WTC11 (cell line): ENCODE measurements around the gene KRT35. TPM values are rescaled to one million over a fixed set of nuclear protein-coding genes. Genes with fewer than 3 reads are reported as not detected.

ENCODE experiments used
- ATAC-seq: fragments of 200-7000 bp; cut with Tn5 transposase; 2 replicates; pipeline ENCODE4 v1.10.0; 2021; ENCODE audit warnings: mild to moderate bottlenecking, moderate library complexity
- CTCF ChIA-PET: fragments of 300-600 bp; sonication (Branson Sonifier 250); formaldehyde crosslinking; loops from one replicate; lab custom pipeline; 2021; ENCODE audit warnings: antibody characterized with exemption; lab: Charles Lee
- POLR2A ChIA-PET: fragments of 350-600 bp; sonication (Branson Sonifier 250); formaldehyde crosslinking; loops from one replicate; lab custom pipeline; 2021; ENCODE audit warnings: antibody characterized with exemption; lab: Charles Lee
- DNase-seq: peaks from one replicate; pipeline ENCODE4 v3.0.0; 2021; ENCODE audit warnings: low spot score
- H3K27ac Mint-ChIP-seq: 2 replicates; pipeline ENCODE4 v1.8.0; 2021; ENCODE audit warnings: mixed read lengths
- H3K27me3 Mint-ChIP-seq: 2 replicates; pipeline ENCODE4 v1.8.0; 2021; ENCODE audit warnings: low read depth, mild to moderate bottlenecking, moderate library complexity, mixed read lengths
- H3K36me3 Mint-ChIP-seq: 2 replicates; pipeline ENCODE4 v1.8.0; 2021; ENCODE audit warnings: mixed read lengths
- H3K4me1 Mint-ChIP-seq: 2 replicates; pipeline ENCODE4 v1.8.0; 2022; ENCODE audit warnings: mixed read lengths
- H3K4me3 Mint-ChIP-seq: 2 replicates; pipeline ENCODE4 v1.8.0; 2021; ENCODE audit warnings: mild to moderate bottlenecking, moderate library complexity, mixed read lengths
- H3K9me3 Mint-ChIP-seq: 2 replicates; pipeline ENCODE4 v1.8.0; 2021; ENCODE audit warnings: mixed read lengths
- ELF4 ChIP-seq: sonication (generic); formaldehyde crosslinking; IDR thresholded peaks from 2 replicates; pipeline ENCODE4 v1.8.1; 2022; ENCODE audit warnings: low read depth, mild to moderate bottlenecking, moderate library complexity, missing genetic modification reagents
- FOXP1 ChIP-seq: sonication (generic); formaldehyde crosslinking; IDR thresholded peaks from 2 replicates; pipeline ENCODE4 v1.8.0; 2022; ENCODE audit warnings: missing genetic modification reagents, mild to moderate bottlenecking, moderate library complexity, borderline replicate concordance
- NR2C2 ChIP-seq: sonication (generic); formaldehyde crosslinking; IDR thresholded peaks from 2 replicates; pipeline ENCODE4 v1.8.0; 2022; ENCODE audit warnings: mild to moderate bottlenecking, missing genetic modification reagents
- SMAD4 ChIP-seq: sonication (generic); formaldehyde crosslinking; IDR thresholded peaks from 2 replicates; pipeline ENCODE4 v1.8.0; 2022; ENCODE audit warnings: mild to moderate bottlenecking, missing genetic modification reagents
- TEAD4 ChIP-seq: sonication (generic); formaldehyde crosslinking; IDR thresholded peaks from 2 replicates; pipeline ENCODE4 v1.8.0; 2022; ENCODE audit warnings: mild to moderate bottlenecking, missing genetic modification reagents
- ZNF138 ChIP-seq: sonication (generic); formaldehyde crosslinking; conservative IDR thresholded peaks from 2 replicates; pipeline ENCODE4 v1.8.1; 2022; ENCODE audit warnings: mild to moderate bottlenecking, moderate library complexity, missing genetic modification reagents
- ZNF232 ChIP-seq: sonication (generic); formaldehyde crosslinking; IDR thresholded peaks from 2 replicates; pipeline ENCODE4 v1.8.0; 2022; ENCODE audit warnings: mild to moderate bottlenecking, missing genetic modification reagents
- total RNA-seq: library from RNA; stranded (reverse); gene quantifications from 3 replicates; pipeline ENCODE4 v1.2.3, GENCODE V29; 2021
- TF ChIP-seq, protein P1 (sequence below): sonication (generic); formaldehyde crosslinking; IDR thresholded peaks from 2 replicates; pipeline ENCODE4 v1.8.1; 2023; ENCODE audit warnings: mild to moderate bottlenecking, moderate library complexity, missing genetic modification reagents
- TF ChIP-seq, protein P2 (sequence below): sonication (generic); formaldehyde crosslinking; IDR thresholded peaks from 2 replicates; pipeline ENCODE4 v1.8.1; 2022; ENCODE audit warnings: mild to moderate bottlenecking, missing genetic modification reagents, moderate library complexity, borderline replicate concordance
- TF ChIP-seq, protein P3 (sequence below): sonication (generic); formaldehyde crosslinking; IDR thresholded peaks from 2 replicates; pipeline ENCODE4 v1.8.0; 2022; ENCODE audit warnings: mild to moderate bottlenecking, missing genetic modification reagents
- TF ChIP-seq, protein P4 (sequence below): fragments of 250-450 bp; sonication (Bioruptor Pico); IDR thresholded peaks from 2 replicates; pipeline ENCODE4 v1.9.0; 2021; ENCODE audit warnings: mild to moderate bottlenecking, borderline replicate concordance
- TF ChIP-seq, protein P5 (sequence below): sonication (generic); formaldehyde crosslinking; IDR thresholded peaks from 2 replicates; pipeline ENCODE4 v1.8.0; 2022; ENCODE audit warnings: mild to moderate bottlenecking, missing genetic modification reagents
- TF ChIP-seq, protein P6 (sequence below): sonication (generic); formaldehyde crosslinking; IDR thresholded peaks from 2 replicates; pipeline ENCODE4 v1.8.1; 2023; ENCODE audit warnings: mild to moderate bottlenecking, missing genetic modification reagents, moderate library complexity
- TF ChIP-seq, protein P7 (sequence below): sonication (generic); formaldehyde crosslinking; IDR thresholded peaks from 2 replicates; pipeline ENCODE4 v1.8.0; 2023; ENCODE audit warnings: missing genetic modification reagents
- TF ChIP-seq, protein P8 (sequence below): sonication (generic); formaldehyde crosslinking; IDR thresholded peaks from 2 replicates; pipeline ENCODE4 v1.8.0; 2022; ENCODE audit warnings: missing genetic modification reagents
- TF ChIP-seq, protein P9 (sequence below): fragments of 200-600 bp; IDR thresholded peaks from 2 replicates; pipeline ENCODE4 v1.8.0; 2022; ENCODE audit warnings: antibody characterized with exemption

The KRT35 gene
- total RNA-seq, 1 experiment from 2014 or later, result not detected

DNA sequence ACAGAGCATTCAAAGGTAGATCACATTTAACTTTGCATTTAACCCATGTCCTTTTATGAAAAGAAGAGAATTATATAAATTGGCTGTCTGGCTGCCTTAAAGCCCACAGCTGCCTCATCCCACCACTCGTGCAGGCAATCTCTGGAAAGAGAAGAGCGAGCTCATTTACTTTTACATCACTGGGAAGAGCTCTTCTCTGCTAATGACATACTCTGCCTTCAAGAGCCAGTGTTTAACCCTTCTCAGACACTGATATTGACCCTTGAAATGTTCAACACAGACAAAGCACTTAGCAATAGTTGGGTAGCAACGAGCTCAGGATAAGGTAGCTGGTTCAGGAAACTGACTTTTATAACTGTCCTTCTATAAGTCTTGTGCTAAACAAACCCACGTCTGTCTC, 46.9 kb downstream of the KRT35 start:
- DNase-seq (no peak), ATAC-seq (no peak)
- H3K36me3 Mint-ChIP-seq, result no peaks in the 10 kb centered on the region
- POLR2A ChIA-PET, result no interaction called here
- H3K4me1 Mint-ChIP-seq, result no peaks in the 10 kb centered on the region
- H3K4me3 Mint-ChIP-seq, result no peak overlapping the region
- TF ChIP-seq, protein P1, sequence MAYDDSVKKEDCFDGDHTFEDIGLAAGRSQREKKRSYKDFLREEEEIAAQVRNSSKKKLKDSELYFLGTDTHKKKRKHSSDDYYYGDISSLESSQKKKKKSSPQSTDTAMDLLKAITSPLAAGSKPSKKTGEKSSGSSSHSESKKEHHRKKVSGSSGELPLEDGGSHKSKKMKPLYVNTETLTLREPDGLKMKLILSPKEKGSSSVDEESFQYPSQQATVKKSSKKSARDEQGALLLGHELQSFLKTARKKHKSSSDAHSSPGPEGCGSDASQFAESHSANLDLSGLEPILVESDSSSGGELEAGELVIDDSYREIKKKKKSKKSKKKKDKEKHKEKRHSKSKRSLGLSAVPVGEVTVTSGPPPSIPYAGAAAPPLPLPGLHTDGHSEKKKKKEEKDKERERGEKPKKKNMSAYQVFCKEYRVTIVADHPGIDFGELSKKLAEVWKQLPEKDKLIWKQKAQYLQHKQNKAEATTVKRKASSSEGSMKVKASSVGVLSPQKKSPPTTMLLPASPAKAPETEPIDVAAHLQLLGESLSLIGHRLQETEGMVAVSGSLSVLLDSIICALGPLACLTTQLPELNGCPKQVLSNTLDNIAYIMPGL, result no peak
- TF ChIP-seq FOXP1 (no peak), SMAD4 (CRISPR knock-in tag) (no peak), NR2C2 (CRISPR knock-in tag) (no peak), ZNF138 (CRISPR knock-in tag) (no peak), ZNF232 (CRISPR knock-in tag) (no peak), TEAD4 (no peak)
- TF ChIP-seq, protein P2, sequence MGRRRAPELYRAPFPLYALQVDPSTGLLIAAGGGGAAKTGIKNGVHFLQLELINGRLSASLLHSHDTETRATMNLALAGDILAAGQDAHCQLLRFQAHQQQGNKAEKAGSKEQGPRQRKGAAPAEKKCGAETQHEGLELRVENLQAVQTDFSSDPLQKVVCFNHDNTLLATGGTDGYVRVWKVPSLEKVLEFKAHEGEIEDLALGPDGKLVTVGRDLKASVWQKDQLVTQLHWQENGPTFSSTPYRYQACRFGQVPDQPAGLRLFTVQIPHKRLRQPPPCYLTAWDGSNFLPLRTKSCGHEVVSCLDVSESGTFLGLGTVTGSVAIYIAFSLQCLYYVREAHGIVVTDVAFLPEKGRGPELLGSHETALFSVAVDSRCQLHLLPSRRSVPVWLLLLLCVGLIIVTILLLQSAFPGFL (CRISPR knock-in tag), result no peak
- TF ChIP-seq, protein P3, sequence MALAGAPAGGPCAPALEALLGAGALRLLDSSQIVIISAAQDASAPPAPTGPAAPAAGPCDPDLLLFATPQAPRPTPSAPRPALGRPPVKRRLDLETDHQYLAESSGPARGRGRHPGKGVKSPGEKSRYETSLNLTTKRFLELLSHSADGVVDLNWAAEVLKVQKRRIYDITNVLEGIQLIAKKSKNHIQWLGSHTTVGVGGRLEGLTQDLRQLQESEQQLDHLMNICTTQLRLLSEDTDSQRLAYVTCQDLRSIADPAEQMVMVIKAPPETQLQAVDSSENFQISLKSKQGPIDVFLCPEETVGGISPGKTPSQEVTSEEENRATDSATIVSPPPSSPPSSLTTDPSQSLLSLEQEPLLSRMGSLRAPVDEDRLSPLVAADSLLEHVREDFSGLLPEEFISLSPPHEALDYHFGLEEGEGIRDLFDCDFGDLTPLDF (CRISPR knock-in tag), result no peak
- TF ChIP-seq, protein P4, sequence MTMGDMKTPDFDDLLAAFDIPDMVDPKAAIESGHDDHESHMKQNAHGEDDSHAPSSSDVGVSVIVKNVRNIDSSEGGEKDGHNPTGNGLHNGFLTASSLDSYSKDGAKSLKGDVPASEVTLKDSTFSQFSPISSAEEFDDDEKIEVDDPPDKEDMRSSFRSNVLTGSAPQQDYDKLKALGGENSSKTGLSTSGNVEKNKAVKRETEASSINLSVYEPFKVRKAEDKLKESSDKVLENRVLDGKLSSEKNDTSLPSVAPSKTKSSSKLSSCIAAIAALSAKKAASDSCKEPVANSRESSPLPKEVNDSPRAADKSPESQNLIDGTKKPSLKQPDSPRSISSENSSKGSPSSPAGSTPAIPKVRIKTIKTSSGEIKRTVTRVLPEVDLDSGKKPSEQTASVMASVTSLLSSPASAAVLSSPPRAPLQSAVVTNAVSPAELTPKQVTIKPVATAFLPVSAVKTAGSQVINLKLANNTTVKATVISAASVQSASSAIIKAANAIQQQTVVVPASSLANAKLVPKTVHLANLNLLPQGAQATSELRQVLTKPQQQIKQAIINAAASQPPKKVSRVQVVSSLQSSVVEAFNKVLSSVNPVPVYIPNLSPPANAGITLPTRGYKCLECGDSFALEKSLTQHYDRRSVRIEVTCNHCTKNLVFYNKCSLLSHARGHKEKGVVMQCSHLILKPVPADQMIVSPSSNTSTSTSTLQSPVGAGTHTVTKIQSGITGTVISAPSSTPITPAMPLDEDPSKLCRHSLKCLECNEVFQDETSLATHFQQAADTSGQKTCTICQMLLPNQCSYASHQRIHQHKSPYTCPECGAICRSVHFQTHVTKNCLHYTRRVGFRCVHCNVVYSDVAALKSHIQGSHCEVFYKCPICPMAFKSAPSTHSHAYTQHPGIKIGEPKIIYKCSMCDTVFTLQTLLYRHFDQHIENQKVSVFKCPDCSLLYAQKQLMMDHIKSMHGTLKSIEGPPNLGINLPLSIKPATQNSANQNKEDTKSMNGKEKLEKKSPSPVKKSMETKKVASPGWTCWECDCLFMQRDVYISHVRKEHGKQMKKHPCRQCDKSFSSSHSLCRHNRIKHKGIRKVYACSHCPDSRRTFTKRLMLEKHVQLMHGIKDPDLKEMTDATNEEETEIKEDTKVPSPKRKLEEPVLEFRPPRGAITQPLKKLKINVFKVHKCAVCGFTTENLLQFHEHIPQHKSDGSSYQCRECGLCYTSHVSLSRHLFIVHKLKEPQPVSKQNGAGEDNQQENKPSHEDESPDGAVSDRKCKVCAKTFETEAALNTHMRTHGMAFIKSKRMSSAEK (CRISPR knock-in tag), result no peak
- TF ChIP-seq, protein P5, sequence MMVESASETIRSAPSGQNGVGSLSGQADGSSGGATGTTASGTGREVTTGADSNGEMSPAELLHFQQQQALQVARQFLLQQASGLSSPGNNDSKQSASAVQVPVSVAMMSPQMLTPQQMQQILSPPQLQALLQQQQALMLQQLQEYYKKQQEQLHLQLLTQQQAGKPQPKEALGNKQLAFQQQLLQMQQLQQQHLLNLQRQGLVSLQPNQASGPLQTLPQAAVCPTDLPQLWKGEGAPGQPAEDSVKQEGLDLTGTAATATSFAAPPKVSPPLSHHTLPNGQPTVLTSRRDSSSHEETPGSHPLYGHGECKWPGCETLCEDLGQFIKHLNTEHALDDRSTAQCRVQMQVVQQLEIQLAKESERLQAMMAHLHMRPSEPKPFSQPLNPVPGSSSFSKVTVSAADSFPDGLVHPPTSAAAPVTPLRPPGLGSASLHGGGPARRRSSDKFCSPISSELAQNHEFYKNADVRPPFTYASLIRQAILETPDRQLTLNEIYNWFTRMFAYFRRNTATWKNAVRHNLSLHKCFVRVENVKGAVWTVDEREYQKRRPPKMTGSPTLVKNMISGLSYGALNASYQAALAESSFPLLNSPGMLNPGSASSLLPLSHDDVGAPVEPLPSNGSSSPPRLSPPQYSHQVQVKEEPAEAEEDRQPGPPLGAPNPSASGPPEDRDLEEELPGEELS (CRISPR knock-in tag), result no peak
- no peaks in the 10 kb centered on the region for H3K9me3 Mint-ChIP-seq
- no peak overlapping the region for H3K27ac Mint-ChIP-seq
- H3K27me3 Mint-ChIP-seq, result no peaks in the 10 kb centered on the region
- CTCF ChIA-PET, result interaction anchor here (2.8 to 3.3 kb wide), 2 partner anchors 16 to 115 kb away, joined by 12 to 22 read pairs; no protein-coding TSS in a partner anchor

DNA sequence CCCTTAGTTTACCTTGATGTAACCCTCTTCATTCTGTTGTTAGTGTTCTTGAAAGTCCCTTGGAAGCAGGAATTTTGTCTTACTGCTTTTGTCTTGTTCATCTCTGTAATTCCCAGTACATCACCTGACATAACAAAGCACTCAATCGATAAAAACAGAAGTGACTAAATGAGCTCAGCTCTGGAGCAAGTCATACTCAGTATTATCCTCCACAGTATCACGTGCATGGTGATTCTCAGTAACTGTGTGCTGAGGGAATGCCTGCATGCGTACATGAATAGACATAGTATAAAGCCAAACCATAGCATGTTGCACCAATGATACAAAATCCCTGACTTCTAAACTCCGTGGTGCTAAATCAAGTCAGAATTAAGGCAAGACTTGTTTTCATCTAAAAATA, 47.4 kb downstream of the KRT35 start:
- H3K36me3 Mint-ChIP-seq, result no peaks in the 10 kb centered on the region
- no peak overlapping the region for H3K4me3 Mint-ChIP-seq
- CTCF ChIA-PET, result interaction anchor here (2.8 to 3.3 kb wide), 2 partner anchors 16 to 116 kb away, joined by 12 to 22 read pairs; no protein-coding TSS in a partner anchor
- H3K4me1 Mint-ChIP-seq, result peaks cover 4% of the 10 kb centered on the region
- ATAC-seq, result no peak
- no peak overlapping the region for H3K27ac Mint-ChIP-seq
- H3K9me3 Mint-ChIP-seq, result no peaks in the 10 kb centered on the region
- no peaks in the 10 kb centered on the region for H3K27me3 Mint-ChIP-seq
- POLR2A ChIA-PET, result no interaction called here
- DNase-seq, result no peak
- no peak for TF ChIP-seq NR2C2 (CRISPR knock-in tag)
- TF ChIP-seq, protein P6, sequence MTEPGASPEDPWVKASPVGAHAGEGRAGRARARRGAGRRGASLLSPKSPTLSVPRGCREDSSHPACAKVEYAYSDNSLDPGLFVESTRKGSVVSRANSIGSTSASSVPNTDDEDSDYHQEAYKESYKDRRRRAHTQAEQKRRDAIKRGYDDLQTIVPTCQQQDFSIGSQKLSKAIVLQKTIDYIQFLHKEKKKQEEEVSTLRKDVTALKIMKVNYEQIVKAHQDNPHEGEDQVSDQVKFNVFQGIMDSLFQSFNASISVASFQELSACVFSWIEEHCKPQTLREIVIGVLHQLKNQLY (CRISPR knock-in tag), result no peak
- TF ChIP-seq, protein P7, sequence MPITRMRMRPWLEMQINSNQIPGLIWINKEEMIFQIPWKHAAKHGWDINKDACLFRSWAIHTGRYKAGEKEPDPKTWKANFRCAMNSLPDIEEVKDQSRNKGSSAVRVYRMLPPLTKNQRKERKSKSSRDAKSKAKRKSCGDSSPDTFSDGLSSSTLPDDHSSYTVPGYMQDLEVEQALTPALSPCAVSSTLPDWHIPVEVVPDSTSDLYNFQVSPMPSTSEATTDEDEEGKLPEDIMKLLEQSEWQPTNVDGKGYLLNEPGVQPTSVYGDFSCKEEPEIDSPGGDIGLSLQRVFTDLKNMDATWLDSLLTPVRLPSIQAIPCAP (CRISPR knock-in tag), result no peak
- TF ChIP-seq, protein P8, sequence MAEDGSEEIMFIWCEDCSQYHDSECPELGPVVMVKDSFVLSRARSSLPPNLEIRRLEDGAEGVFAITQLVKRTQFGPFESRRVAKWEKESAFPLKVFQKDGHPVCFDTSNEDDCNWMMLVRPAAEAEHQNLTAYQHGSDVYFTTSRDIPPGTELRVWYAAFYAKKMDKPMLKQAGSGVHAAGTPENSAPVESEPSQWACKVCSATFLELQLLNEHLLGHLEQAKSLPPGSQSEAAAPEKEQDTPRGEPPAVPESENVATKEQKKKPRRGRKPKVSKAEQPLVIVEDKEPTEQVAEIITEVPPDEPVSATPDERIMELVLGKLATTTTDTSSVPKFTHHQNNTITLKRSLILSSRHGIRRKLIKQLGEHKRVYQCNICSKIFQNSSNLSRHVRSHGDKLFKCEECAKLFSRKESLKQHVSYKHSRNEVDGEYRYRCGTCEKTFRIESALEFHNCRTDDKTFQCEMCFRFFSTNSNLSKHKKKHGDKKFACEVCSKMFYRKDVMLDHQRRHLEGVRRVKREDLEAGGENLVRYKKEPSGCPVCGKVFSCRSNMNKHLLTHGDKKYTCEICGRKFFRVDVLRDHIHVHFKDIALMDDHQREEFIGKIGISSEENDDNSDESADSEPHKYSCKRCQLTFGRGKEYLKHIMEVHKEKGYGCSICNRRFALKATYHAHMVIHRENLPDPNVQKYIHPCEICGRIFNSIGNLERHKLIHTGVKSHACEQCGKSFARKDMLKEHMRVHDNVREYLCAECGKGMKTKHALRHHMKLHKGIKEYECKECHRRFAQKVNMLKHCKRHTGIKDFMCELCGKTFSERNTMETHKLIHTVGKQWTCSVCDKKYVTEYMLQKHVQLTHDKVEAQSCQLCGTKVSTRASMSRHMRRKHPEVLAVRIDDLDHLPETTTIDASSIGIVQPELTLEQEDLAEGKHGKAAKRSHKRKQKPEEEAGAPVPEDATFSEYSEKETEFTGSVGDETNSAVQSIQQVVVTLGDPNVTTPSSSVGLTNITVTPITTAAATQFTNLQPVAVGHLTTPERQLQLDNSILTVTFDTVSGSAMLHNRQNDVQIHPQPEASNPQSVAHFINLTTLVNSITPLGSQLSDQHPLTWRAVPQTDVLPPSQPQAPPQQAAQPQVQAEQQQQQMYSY, result no peak
- TF ChIP-seq, protein P9, sequence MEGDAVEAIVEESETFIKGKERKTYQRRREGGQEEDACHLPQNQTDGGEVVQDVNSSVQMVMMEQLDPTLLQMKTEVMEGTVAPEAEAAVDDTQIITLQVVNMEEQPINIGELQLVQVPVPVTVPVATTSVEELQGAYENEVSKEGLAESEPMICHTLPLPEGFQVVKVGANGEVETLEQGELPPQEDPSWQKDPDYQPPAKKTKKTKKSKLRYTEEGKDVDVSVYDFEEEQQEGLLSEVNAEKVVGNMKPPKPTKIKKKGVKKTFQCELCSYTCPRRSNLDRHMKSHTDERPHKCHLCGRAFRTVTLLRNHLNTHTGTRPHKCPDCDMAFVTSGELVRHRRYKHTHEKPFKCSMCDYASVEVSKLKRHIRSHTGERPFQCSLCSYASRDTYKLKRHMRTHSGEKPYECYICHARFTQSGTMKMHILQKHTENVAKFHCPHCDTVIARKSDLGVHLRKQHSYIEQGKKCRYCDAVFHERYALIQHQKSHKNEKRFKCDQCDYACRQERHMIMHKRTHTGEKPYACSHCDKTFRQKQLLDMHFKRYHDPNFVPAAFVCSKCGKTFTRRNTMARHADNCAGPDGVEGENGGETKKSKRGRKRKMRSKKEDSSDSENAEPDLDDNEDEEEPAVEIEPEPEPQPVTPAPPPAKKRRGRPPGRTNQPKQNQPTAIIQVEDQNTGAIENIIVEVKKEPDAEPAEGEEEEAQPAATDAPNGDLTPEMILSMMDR, result no peak
- no peak for TF ChIP-seq ELF4 (CRISPR knock-in tag)
